Cardiac fibroblast (primary cell): Measurements from ENCODE around the gene GIMAP4.
"Not testable (repeated sequence)": the region's sequence is repeated elsewhere in the genome, so short reads cannot be mapped to it uniquely, and the experiment has no call there.

Source experiments
- DNase-seq, 2 donors: peaks; one replicate each; pipeline versions ENCODE4 v3.0.0 to v3.0.0-alpha.2; 2010; ENCODE audit warnings: low read depth in 2 of 2
- H3K4me3 ChIP-seq, 2 donors: replicated peaks in 1 of 2; 1 replicate in 1 of 2; 2 replicates in 1 of 2; pipeline ENCODE4 v1.5.1; 2011; ENCODE audit warnings: low read depth in 2 of 2, low read length in 2 of 2, mild to moderate bottlenecking in 2 of 2, moderate library complexity in 1 of 2
- CTCF ChIP-seq: IDR thresholded peaks from one replicate; pipeline ENCODE4 v1.5.1; 2011; ENCODE audit warnings: low read depth, mild to moderate bottlenecking, low read length, inconsistent platforms

The GIMAP4 gene

DNA sequence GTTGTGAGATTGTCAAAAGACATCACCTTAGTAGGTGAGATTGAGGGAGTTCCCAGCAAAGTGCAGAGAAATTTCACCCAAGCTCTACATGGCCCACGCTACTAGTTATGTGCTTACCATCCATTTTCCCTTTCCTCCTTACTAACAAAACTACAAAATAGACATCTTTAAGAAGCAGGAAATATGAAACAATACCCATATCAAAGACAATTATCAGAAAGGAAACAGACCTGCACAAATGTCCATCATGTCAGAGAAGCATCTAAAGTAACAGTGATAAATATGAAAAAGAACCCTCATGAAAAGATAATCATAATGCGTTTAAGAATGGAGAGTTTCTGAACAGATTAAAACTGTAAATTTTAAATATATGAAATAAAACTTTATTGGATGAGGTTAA lies 28.2 kb downstream of the GIMAP4 start:
- TF ChIP-seq CTCF, result no peak
- no peak overlapping the region for H3K4me3 ChIP-seq
- no peak for DNase-seq

GRCh38 chr7:150603600-150603999 lies 36.4 kb downstream of the GIMAP4 start:
- DNase-seq, H3K4me3 ChIP-seq: not testable (repeated sequence)

GRCh38 chr7:150610233-150610632 lies 43.0 kb downstream of the GIMAP4 start:
- H3K4me3 ChIP-seq, result no peak overlapping the region
- no peak for TF ChIP-seq CTCF
- no peak for DNase-seq

DNA sequence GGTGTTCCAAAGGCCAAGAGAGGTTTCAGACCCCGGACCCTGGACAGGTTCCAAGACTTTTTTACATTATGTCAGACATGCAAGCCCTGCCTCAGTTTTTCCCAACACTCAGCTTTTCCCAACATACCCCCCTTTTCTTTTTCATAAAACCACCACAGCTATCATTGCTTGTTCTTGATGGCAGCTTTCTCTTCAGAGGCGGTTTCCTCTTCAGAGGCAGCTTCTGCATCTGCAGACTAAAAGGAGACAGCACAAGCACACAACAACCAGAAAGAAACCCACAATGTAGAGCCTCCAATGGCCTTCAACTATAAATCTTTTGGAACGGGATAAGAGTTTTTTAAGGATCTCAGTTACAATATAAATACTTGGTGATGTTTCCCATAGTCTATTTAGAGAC lies 45.7 kb downstream of the GIMAP4 start:
- H3K4me3 ChIP-seq, result no peak overlapping the region
- DNase-seq, result no peak
- TF ChIP-seq CTCF, result no peak

DNA sequence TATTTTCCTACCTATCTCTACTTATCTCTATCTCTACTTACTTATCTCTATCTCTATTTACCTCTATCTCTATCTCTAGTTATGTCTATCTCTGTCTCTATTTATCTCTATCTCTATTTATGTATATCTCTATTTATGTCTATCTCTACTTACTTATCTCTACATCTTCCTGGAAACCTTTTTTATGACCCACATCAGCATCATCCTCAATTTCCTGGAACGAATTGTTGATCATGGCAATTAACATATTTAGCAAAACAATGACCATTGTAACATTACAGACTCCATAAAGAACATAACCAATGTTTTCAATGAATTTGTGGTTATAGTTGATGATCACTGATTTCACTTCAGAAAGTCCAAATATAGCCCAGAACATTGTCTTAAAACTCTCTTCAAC lies 46.7 kb downstream of the GIMAP4 start:
- no peak for DNase-seq
- TF ChIP-seq CTCF, result no peak
- H3K4me3 ChIP-seq, result no peak overlapping the region

DNA sequence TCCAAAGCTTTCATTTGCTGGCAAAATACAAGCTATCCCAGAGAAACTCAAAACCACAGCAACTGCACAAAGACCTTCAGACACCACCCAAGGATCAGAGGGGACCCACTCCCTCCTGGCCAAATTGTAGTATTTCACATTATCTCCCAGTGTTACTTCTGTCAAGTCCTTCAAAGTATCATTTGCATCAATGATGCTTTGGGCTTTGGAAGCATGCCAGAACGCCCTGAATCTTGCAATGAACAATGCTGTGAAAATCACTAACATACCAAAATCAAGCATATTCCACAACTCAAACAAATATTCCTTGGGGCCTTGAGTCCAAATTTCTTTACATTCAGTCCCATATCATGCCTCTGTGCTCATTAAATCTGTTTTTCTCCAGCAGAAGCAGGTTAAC lies 47.2 kb downstream of the GIMAP4 start:
- not testable (repeated sequence) for DNase-seq

DNA sequence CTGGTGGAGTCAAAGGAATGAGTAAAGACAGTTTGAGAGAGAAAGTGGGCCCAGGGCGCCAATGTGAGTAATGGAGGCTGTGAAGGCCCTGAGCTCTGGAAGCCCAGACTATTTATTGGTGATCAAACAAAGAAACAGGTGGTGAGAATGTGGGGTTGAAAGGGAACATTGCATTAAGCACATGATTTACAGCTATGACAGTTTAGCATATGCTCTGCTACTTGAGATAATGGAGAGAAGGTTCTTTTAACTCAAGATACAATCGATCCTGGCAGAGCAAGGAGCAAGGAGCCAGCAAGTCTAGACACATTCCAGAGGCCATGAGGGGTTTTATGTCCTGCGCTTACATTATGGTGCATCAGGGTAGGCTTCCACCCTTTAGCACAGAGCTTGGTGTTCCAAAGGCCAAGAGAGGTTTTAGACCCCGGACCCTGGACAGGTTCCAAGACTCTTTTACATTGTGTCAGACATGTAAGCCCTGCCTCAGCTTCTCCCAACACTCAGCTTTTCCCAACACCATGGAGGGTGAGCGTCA lies 48.1 kb downstream of the GIMAP4 start:
- DNase-seq, H3K4me3 ChIP-seq: not testable (repeated sequence)

More for the DNA sequence above, 47.2 kb downstream of the GIMAP4 start:
- not testable (repeated sequence) for H3K4me3 ChIP-seq

- no peak for DNase-seq
- no peak overlapping the region for H3K4me3 ChIP-seq
- TF ChIP-seq CTCF, result no peak
Measured at GRCh38 chr7:150620061-150620460, 52.9 kb downstream of the GIMAP4 start.
